Neural cell (in vitro differentiated cells): ENCODE data around the gene PREB. TPM values are rescaled to one million over a fixed set of nuclear protein-coding genes. Genes with fewer than 3 reads are reported as not detected.

ENCODE experiments used
- H2AFZ ChIP-seq: fragments of 200-600, 300-800 bp; sonication (generic), shearing (Covaris generic); 2 replicates; pipeline ENCODE4 v1.6.0; 2014; ENCODE audit warnings: low read depth, mild to moderate bottlenecking, antibody characterized with exemption, low read length, moderate library complexity
- H3F3A ChIP-seq: fragments of 200-600 bp; shearing (Covaris generic); 2 replicates; pipeline ENCODE4 v1.6.1; 2016; ENCODE audit warnings: mild to moderate bottlenecking, moderate library complexity, mixed read lengths, antibody characterized with exemption, low read length; ENCODE audit not compliant: insufficient read depth, poor library complexity, severe bottlenecking
- H3K27ac ChIP-seq: fragments of 200-600, 300-800 bp; sonication (generic), shearing (Covaris generic); 2 replicates; pipeline ENCODE4 v1.5.1; 2014; ENCODE audit warnings: mild to moderate bottlenecking, low read length, moderate library complexity
- H3K27me3 ChIP-seq: fragments of 300-800, 200-600 bp; sonication (generic), shearing (Covaris generic); 2 replicates; pipeline ENCODE4 v1.6.0; 2014; ENCODE audit warnings: mild to moderate bottlenecking, low read depth, low read length, moderate library complexity; ENCODE audit not compliant: insufficient read depth
- H3K36me3 ChIP-seq: fragments of 300-800, 200-600 bp; sonication (generic), shearing (Covaris generic); 2 replicates; pipeline ENCODE4 v1.5.1; 2014; ENCODE audit warnings: mild to moderate bottlenecking, antibody characterized with exemption, low read length, moderate library complexity; ENCODE audit not compliant: insufficient read depth
- H3K4me2 ChIP-seq: fragments of 300-800, 200-600 bp; sonication (generic), shearing (Covaris generic); 2 replicates; pipeline ENCODE4 v1.6.0; 2014; ENCODE audit warnings: mild to moderate bottlenecking, low read length
- H3K4me3 ChIP-seq: fragments of 300-800, 200-600 bp; sonication (generic), shearing (Covaris generic); 2 replicates; pipeline ENCODE4 v1.5.1; 2014; ENCODE audit warnings: mild to moderate bottlenecking, low read length, moderate library complexity
- H3K79me2 ChIP-seq: fragments of 200-600 bp; shearing (Covaris generic); replicated peaks from 2 replicates; pipeline ENCODE4 v1.6.0; 2014; ENCODE audit warnings: mild to moderate bottlenecking, low read length, moderate library complexity; ENCODE audit not compliant: insufficient read depth
- H3K9ac ChIP-seq: fragments of 300-800, 200-600 bp; sonication (generic), shearing (Covaris generic); 2 replicates; pipeline ENCODE4 v1.6.1; 2016; ENCODE audit warnings: mild to moderate bottlenecking, low read length, mixed read lengths
- H3K9me2 ChIP-seq: fragments of 200-600 bp; shearing (Covaris generic); 2 replicates; pipeline ENCODE4 v1.6.1; 2016; ENCODE audit warnings: mild to moderate bottlenecking, low read length, mixed read lengths; ENCODE audit not compliant: insufficient read depth
- H3K9me3 ChIP-seq: fragments of 200-600, 300-800 bp; sonication (generic), shearing (Covaris generic); 2 replicates; pipeline ENCODE4 v1.6.1; 2016; ENCODE audit warnings: mild to moderate bottlenecking, mixed run types, low read length, moderate library complexity, mixed read lengths
- H4K20me1 ChIP-seq: fragments of 200-600 bp; shearing (Covaris generic); 2 replicates; pipeline ENCODE4 v1.6.1; 2016; ENCODE audit warnings: mild to moderate bottlenecking, mixed run types; ENCODE audit not compliant: insufficient read depth
- CTCF ChIP-seq: fragments of 450-650 bp; IDR thresholded peaks from 2 replicates; pipeline ENCODE4 v1.5.1; 2014; ENCODE audit warnings: antibody characterized with exemption, mild to moderate bottlenecking, moderate library complexity; ENCODE audit not compliant: poor library complexity, severe bottlenecking
- EP300 ChIP-seq: fragments of 450-650 bp; conservative IDR thresholded peaks from 2 replicates; pipeline ENCODE4 v1.6.1; 2014; ENCODE audit warnings: antibody characterized with exemption, mild to moderate bottlenecking, moderate library complexity; ENCODE audit not compliant: poor library complexity, severe bottlenecking
- EZH2 ChIP-seq: fragments of 200-600, 300-800 bp; shearing (Covaris generic), sonication (generic); IDR thresholded peaks from 2 replicates; pipeline ENCODE4 v1.6.1; 2014; ENCODE audit warnings: antibody characterized with exemption, low read length, borderline replicate concordance, mild to moderate bottlenecking; ENCODE audit not compliant: insufficient read depth, poor library complexity, severe bottlenecking
- MXI1 ChIP-seq: fragments of 450-650 bp; conservative IDR thresholded peaks from 2 replicates; pipeline ENCODE4 v1.6.1; 2014; ENCODE audit warnings: antibody characterized with exemption, mild to moderate bottlenecking; ENCODE audit not compliant: poor library complexity, severe bottlenecking
- POLR2AphosphoS5 ChIP-seq: IDR thresholded peaks from 2 replicates; pipeline ENCODE4 v1.6.1; 2012
- RAD21 ChIP-seq: fragments of 450-650 bp; conservative IDR thresholded peaks from 2 replicates; pipeline ENCODE4 v1.6.1; 2014; ENCODE audit warnings: antibody characterized with exemption, mild to moderate bottlenecking, moderate library complexity
- REST ChIP-seq: IDR thresholded peaks from 2 replicates; pipeline ENCODE4 v1.6.1; 2012; ENCODE audit warnings: borderline replicate concordance
- SMC3 ChIP-seq: fragments of 450-650 bp; conservative IDR thresholded peaks from 2 replicates; pipeline ENCODE4 v1.6.1; 2014; ENCODE audit warnings: antibody characterized with exemption, mild to moderate bottlenecking, moderate library complexity; ENCODE audit not compliant: poor library complexity
- TAF1 ChIP-seq: IDR thresholded peaks from 2 replicates; pipeline ENCODE4 v1.6.1; 2012; ENCODE audit warnings: low read depth
- polyA plus RNA-seq: library from polyadenylated mRNA; depleted of rRNA; stranded (reverse); fragments of >200 nt; gene quantifications from 2 replicates; pipeline ENCODE4 v1.2.3, GENCODE V29; 2014

PREB gene
- polyA plus RNA-seq, 1 donor from 2014 or later = 121 TPM

GRCh38 chr2:27100036-27100435, 34.4 kb downstream of the PREB start:
- Histone ChIP-seq H3K9ac (no peak overlapping the region), H3K4me3 (no peak overlapping the region), H3K27me3 (no peaks in the 10 kb centered on the region), H3K9me3 (no peaks in the 10 kb centered on the region), H3K4me2 (no peak overlapping the region), H3K9me2 (no peaks in the 10 kb centered on the region), H3K27ac (no peak overlapping the region), H3F3A (no peaks in the 10 kb centered on the region), H4K20me1 (no peaks in the 10 kb centered on the region), H2AFZ (no peak overlapping the region), H3K36me3 (no peaks in the 10 kb centered on the region), H3K79me2 (no peaks in the 10 kb centered on the region)
- no peak for TF ChIP-seq REST
- TF ChIP-seq SMC3 = no peak
- no peak for TF ChIP-seq CTCF
- no peak for TF ChIP-seq EZH2
- no peak for TF ChIP-seq MXI1
- TF ChIP-seq TAF1 = no peak
- no peak for TF ChIP-seq POLR2AphosphoS5
- no peak for TF ChIP-seq EP300
- TF ChIP-seq RAD21 = no peak

GRCh38 chr2:27099334-27099955, 35.0 kb downstream of the PREB start:
- H3K4me2 ChIP-seq = no peak overlapping the region
- no peak overlapping the region for H3K27ac ChIP-seq
- no peak overlapping the region for H2AFZ ChIP-seq
- H3K79me2 ChIP-seq = no peaks in the 10 kb centered on the region
- no peaks in the 10 kb centered on the region for H3K27me3 ChIP-seq
- no peak overlapping the region for H3K4me3 ChIP-seq
- H3F3A ChIP-seq = no peaks in the 10 kb centered on the region
- no peaks in the 10 kb centered on the region for H3K9me2 ChIP-seq
- no peaks in the 10 kb centered on the region for H3K36me3 ChIP-seq
- H4K20me1 ChIP-seq = no peaks in the 10 kb centered on the region
- H3K9me3 ChIP-seq = no peaks in the 10 kb centered on the region
- TF ChIP-seq TAF1 (no peak), EZH2 (no peak), EP300 (no peak), RAD21 (no peak), SMC3 (no peak), REST (no peak), CTCF (no peak), POLR2AphosphoS5 (no peak), MXI1 (no peak)
- H3K9ac ChIP-seq = no peak overlapping the region
